ENCODE measurements around the gene FBXW8.

GRCh38 chr12:117024961-117025480 is 114.3 kb downstream of the FBXW8 start:
- TF ChIP-seq ARNTL (CRISPR knock-in tag; IDR thresholded peaks at IDR 0.05; ENCODE audit: borderline replicate concordance, low read depth): no peak
- no peak for TF ChIP-seq ZFP3 (CRISPR knock-in tag; IDR thresholded peaks at IDR 0.05)
